ENCODE data around the gene CCDC136.

Gene CCDC136

DNA sequence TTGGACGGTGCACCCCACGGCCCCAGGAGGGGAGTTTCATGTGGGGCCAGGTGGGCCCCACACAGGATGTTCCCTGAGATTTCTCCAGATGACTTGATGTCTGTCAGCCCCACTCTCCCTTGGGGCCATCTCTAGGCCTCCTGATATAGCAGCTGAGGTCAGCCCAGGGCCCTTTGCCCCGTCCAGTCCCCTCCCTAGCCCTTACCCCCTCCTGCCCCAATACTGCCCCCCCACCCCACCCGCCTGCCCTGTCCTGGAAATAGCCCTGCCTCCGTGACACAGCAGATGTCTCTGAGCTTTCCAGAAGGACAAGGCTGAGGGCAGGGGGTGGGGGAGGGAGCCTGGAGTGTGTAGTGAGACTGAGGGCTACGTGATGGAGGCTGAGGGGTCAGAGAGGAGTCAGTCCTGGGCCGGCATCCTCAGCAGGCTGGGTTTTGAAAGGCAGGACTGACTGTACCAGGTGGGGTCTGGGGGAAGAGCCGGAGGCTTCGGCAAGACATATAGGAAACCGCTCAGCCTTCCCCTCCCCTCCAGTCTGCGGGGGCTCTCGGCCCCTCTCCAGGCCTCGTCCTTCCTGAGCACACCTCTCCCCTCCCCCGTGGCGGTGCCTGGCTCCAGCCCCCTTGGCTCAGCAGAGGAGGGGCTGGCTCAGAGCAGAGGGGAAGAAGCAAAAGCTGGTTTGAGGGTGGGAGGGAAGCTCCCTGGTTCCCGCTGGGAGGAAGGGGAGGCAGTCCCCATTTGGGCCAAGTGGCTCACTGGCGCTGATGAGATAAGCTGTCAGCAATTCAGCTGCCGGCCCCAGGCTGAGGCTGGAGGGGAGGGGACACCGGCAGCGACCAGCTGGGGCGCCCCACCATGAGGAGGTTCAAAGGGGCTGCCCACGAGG lies 40.5 kb downstream of the CCDC136 start:
- DNase-seq (ENCODE audit: low read depth): no peak

- no peak for DNase-seq (ENCODE audit: low read depth)
Observed at GRCh38 chr7:128832880-128833147, 41.0 kb downstream of the CCDC136 start.

- peak; percentile 79 for DNase-seq (ENCODE audit: low read depth)
Observed at GRCh38 chr7:128833148-128833945, 41.6 kb downstream of the CCDC136 start.

- DNase-seq (ENCODE audit: low read depth): no peak
Observed at GRCh38 chr7:128833946-128834325, 42.2 kb downstream of the CCDC136 start.

- no peak for DNase-seq (ENCODE audit: low read depth)
Observed at GRCh38 chr7:128835231-128835751, 43.5 kb downstream of the CCDC136 start.

- DNase-seq (ENCODE audit: low read depth): no peak
Observed at GRCh38 chr7:128835790-128836641, 44.2 kb downstream of the CCDC136 start.

- DNase-seq (ENCODE audit: low read depth): no peak
Observed at GRCh38 chr7:128836729-128837348, 45.1 kb downstream of the CCDC136 start.

GRCh38 chr7:128837521-128837921 lies 45.8 kb downstream of the CCDC136 start:
- no peak for DNase-seq (ENCODE audit: low read depth)

- DNase-seq (ENCODE audit: low read depth): no peak
Observed at GRCh38 chr7:128838109-128838779, 46.5 kb downstream of the CCDC136 start.

DNA sequence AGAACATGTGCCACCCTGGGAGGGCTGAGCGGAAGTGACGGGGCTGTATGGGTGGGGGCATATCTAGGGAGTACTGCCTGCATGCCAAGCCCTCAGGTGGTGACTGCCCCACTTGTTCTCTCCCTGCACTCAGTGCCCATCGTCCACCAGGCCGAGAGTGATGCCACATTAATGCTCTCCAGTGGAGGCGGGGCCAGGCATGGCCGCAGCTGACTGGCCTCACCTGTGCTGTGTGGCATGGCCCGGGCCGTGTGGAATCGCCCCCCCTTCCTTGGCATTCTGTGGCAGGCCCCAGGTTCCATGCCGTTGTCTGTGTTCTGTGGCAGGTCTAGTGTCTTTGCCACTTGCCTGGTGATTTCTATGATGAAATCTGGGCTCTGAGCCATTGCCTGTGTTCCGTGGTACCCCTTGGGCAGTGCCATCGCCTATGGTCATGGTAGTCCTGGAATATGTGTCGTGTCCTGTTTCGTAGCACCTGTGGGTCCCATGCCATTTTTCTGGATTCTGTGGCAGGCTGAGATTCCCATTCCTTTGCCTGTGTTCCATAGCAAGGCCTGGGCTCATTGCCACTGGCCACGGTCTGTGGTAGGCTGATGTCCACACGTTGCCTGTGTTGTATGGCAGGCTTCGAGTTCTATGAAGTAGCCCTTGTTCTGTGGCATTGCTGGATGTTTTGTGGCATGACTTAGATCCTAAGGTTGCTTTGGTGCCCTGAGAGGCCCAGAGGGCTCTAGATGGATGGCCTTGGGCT lies 47.4 kb downstream of the CCDC136 start:
- no peak for DNase-seq (ENCODE audit: low read depth)

- DNase-seq (ENCODE audit: low read depth): no peak
Observed at GRCh38 chr7:128839751-128840177, 48.0 kb downstream of the CCDC136 start.

DNA sequence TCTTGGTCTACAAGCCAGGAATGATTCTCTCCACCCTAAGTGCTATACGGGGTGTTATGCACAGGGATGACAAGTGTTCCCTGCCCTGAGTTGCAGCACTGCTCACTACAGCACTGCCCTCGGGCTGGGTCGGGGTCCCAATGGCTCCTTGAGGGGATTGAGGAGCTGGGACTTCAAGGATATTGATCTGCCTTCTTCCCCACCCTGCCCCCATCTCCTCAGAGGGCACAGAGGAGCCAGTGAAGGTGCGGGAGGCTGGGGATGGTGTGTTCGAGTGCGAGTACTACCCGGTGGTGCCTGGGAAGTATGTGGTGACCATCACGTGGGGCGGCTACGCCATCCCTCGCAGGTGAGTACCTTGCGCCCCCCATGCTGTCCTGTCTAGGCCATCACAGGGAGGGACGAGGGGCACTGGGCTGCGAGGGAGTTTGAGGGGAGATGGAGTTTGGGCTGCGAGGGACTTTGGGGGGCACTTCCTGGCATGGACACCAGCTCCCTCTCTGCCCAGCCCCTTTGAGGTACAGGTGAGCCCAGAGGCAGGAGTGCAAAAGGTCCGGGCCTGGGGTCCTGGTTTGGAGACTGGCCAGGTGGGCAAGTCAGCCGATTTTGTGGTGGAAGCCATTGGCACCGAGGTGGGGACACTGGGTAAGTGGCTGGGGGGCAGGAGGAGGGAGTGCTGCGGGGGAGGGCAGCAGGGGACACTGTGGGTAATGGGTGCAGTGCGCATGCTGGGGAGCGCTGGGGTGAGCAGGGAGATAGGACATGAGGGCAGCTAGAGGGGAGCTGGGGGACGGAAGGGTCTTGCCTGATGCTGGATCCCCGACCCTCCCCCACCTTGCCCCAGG lies 48.8 kb downstream of the CCDC136 start:
- no peak for DNase-seq (ENCODE audit: low read depth)

GRCh38 chr7:128841171-128841690 lies 49.5 kb downstream of the CCDC136 start:
- no peak for DNase-seq (ENCODE audit: low read depth)

GRCh38 chr7:128841921-128842673 lies 50.3 kb downstream of the CCDC136 start:
- no peak for DNase-seq (ENCODE audit: low read depth)

DNA sequence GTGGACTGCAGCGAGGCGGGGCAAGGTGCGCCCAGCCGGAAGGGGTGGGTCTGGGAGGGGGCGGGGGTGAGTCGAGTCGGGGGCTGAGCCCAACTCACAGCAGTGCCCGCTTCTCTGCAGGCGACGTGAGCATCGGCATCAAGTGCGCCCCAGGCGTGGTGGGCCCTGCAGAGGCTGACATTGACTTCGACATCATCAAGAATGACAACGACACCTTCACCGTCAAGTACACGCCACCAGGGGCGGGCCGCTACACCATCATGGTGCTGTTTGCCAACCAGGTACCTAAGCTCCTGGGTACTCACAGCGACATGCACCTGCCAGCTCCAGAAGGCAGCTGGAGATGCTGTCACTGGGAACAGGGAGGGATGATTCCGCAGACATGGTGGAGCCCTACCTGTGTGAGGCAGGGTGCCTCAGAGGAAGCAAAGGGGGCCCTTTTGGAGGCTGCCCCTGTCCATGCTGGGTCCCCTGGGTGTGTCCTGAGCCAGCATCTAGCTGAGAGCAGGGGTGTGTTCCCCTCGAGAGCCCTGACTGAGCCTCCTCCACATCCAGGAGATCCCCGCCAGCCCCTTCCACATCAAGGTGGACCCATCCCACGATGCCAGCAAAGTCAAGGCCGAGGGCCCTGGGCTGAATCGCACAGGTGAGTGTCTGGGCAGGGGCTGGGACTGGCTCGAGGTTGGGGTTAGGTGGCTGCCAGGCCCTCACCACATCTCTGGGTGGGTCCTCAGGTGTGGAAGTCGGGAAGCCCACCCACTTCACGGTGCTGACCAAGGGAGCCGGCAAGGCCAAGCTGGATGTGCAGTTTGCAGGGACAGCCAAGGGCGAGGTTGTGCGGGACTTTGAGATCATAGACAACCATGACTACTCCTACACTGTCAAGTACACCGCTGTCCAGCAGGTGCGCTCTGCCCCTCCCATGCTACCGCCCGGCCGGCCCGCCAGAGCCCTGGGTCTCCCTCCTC lies 51.2 kb downstream of the CCDC136 start:
- no peak for DNase-seq (ENCODE audit: low read depth)

GRCh38 chr7:128843938-128844621 lies 52.3 kb downstream of the CCDC136 start:
- no peak for DNase-seq (ENCODE audit: low read depth)

All from GM04504 (cell line).